ENCODE data around the gene PEAK3.

Gene PEAK3

DNA sequence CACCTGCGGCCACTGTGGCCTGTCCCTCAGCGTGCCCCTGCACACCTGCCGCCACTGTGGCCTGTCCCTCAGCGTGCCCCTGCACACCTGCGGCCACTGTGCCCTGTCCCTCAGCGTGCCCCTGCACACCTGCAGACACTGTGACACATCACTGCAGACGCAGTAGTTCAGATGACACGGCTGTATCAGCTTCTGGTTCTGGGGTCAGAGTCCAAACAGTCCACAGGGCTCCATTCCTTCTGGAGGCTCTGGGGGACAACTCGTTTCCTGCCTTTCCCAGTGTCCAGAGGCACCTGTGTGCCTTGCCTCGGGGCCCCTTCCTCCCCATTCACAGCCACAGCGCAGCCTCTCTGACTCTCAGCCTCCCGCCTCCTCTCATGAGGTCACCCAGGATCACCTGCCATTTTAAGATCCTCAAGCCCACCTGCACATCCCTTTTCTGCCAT, 39.9 kb downstream of the PEAK3 start:
- H3K36me3 ChIP-seq (replicated peaks; ENCODE audit: insufficient read depth, low read length) = peaks cover 32% of the 10 kb centered on the region
- peaks cover 50% of the 10 kb centered on the region for H4K20me1 ChIP-seq (ENCODE audit: insufficient read depth, low read length)
- H3K9me3 ChIP-seq (replicated peaks; ENCODE audit: insufficient read depth, low read length) = no peaks in the 10 kb centered on the region
- peaks cover 29% of the 10 kb centered on the region for H3F3A ChIP-seq (ENCODE audit: insufficient read depth, low read length)
- H3K4me3 ChIP-seq (ENCODE audit: low read length) = no peak overlapping the region
- H2AFZ ChIP-seq (ENCODE audit: low read length) = no peak overlapping the region
- no peak for DNase-seq
- H3K4me2 ChIP-seq (ENCODE audit: low read depth, low read length) = no peak overlapping the region
- H3K27me3 ChIP-seq (replicated peaks; ENCODE audit: insufficient read depth, low read length) = no peaks in the 10 kb centered on the region
- no peaks in the 10 kb centered on the region for H3K9me2 ChIP-seq (replicated peaks; ENCODE audit: insufficient read depth, low read length)
- TF ChIP-seq EZH2phosphoT487 (IDR thresholded peaks at IDR 0.05; ENCODE audit: low read length) (no peak), EZH2 (optimal IDR thresholded peaks at IDR 0.05; ENCODE audit: low read depth, low read length) (no peak), CTCF (IDR thresholded peaks at IDR 0.05; ENCODE audit: low read length) (no peak)
- H3K9ac ChIP-seq (ENCODE audit: low read length) = no peak overlapping the region
- no peak overlapping the region for H3K27ac ChIP-seq (ENCODE audit: low read length)
- peaks cover 20% of the 10 kb centered on the region; the same call in 1 of the 2 replicates for H3K4me1 ChIP-seq (ENCODE audit: low read length)
- H3K79me2 ChIP-seq (ENCODE audit: low read length) = peaks cover 100% of the 10 kb centered on the region

GRCh38 chr19:2240881-2241760, 40.9 kb downstream of the PEAK3 start:
- Histone ChIP-seq H2AFZ (ENCODE audit: low read length) (no peak overlapping the region), H3K9me2 (replicated peaks; ENCODE audit: insufficient read depth, low read length) (no peaks in the 10 kb centered on the region), H3K4me2 (ENCODE audit: low read depth, low read length) (peak overlapping the region; percentile 80; the same call in 1 of the 2 replicates), H3K27ac (ENCODE audit: low read length) (no peak overlapping the region; the same call in 1 of the 2 replicates), H3F3A (ENCODE audit: insufficient read depth, low read length) (peaks cover 27% of the 10 kb centered on the region), H3K9me3 (replicated peaks; ENCODE audit: insufficient read depth, low read length) (no peaks in the 10 kb centered on the region), H3K27me3 (replicated peaks; ENCODE audit: insufficient read depth, low read length) (no peaks in the 10 kb centered on the region), H3K36me3 (replicated peaks; ENCODE audit: insufficient read depth, low read length) (peaks cover 32% of the 10 kb centered on the region), H4K20me1 (ENCODE audit: insufficient read depth, low read length) (peaks cover 50% of the 10 kb centered on the region), H3K9ac (ENCODE audit: low read length) (no peak overlapping the region), H3K79me2 (ENCODE audit: low read length) (peaks cover 95% of the 10 kb centered on the region), H3K4me1 (ENCODE audit: low read length) (peaks cover 20% of the 10 kb centered on the region; the same call in 1 of the 2 replicates), H3K4me3 (ENCODE audit: low read length) (0 out of 2 replicates have a peak overlapping the region, but pooled peaks have one; percentile 89)
- TF ChIP-seq EZH2 (optimal IDR thresholded peaks at IDR 0.05; ENCODE audit: low read depth, low read length) = no peak
- TF ChIP-seq CTCF (IDR thresholded peaks at IDR 0.05; ENCODE audit: low read length) = no peak
- TF ChIP-seq EZH2phosphoT487 (IDR thresholded peaks at IDR 0.05; ENCODE audit: low read length) = no peak
- DNase-seq = no peak

GRCh38 chr19:2239771-2240770, 41.9 kb downstream of the PEAK3 start:
- no peaks in the 10 kb centered on the region for H3K9me2 ChIP-seq (replicated peaks; ENCODE audit: insufficient read depth, low read length)
- no peak for TF ChIP-seq EZH2 (optimal IDR thresholded peaks at IDR 0.05; ENCODE audit: low read depth, low read length)
- no peak for TF ChIP-seq CTCF (IDR thresholded peaks at IDR 0.05; ENCODE audit: low read length)
- TF ChIP-seq EZH2phosphoT487 (IDR thresholded peaks at IDR 0.05; ENCODE audit: low read length) = no peak
- no peaks in the 10 kb centered on the region for H3K9me3 ChIP-seq (replicated peaks; ENCODE audit: insufficient read depth, low read length)
- H3K4me2 ChIP-seq (ENCODE audit: low read depth, low read length) = peak overlapping the region; percentile 80
- H4K20me1 ChIP-seq (ENCODE audit: insufficient read depth, low read length) = peaks cover 50% of the 10 kb centered on the region
- H3K9ac ChIP-seq (ENCODE audit: low read length) = peak overlapping the region; percentile 92
- peak overlapping the region; percentile 83; the same call in 1 of the 2 replicates for H3K27ac ChIP-seq (ENCODE audit: low read length)
- H3K27me3 ChIP-seq (replicated peaks; ENCODE audit: insufficient read depth, low read length) = no peaks in the 10 kb centered on the region
- peaks cover 22% of the 10 kb centered on the region; the same call in 1 of the 2 replicates for H3K36me3 ChIP-seq (replicated peaks; ENCODE audit: insufficient read depth, low read length)
- peaks cover 20% of the 10 kb centered on the region; the same call in 1 of the 2 replicates for H3K4me1 ChIP-seq (ENCODE audit: low read length)
- H3F3A ChIP-seq (ENCODE audit: insufficient read depth, low read length) = peaks cover 27% of the 10 kb centered on the region
- DNase-seq = peak; percentile 44
- no peak overlapping the region for H2AFZ ChIP-seq (ENCODE audit: low read length)
- peaks cover 95% of the 10 kb centered on the region for H3K79me2 ChIP-seq (ENCODE audit: low read length)
- H3K4me3 ChIP-seq (ENCODE audit: low read length) = peak overlapping the region; percentile 89
